Ovary (tissue), 3 donors: ENCODE results near the gene IL24.

Source experiments
- CTCF ChIP-seq, 3 donors: fragments of 450-650 bp in 2 of 3; fragments of 200-600 bp in 1 of 3; IDR thresholded peaks; one replicate each; pipeline versions ENCODE4 v1.5.1 to v1.8.0; 2016 to 2022; ENCODE audit warnings: antibody characterized with exemption in 3 of 3, mild to moderate bottlenecking in 1 of 3
- EP300 ChIP-seq: sonication (generic); formaldehyde crosslinking; IDR thresholded peaks from one replicate; pipeline ENCODE4 v1.6.1; 2017; ENCODE audit warnings: antibody characterized with exemption
- POLR2A ChIP-seq: fragments of 450-650 bp; IDR thresholded peaks from one replicate; pipeline ENCODE4 v1.6.1; 2017; ENCODE audit warnings: antibody characterized with exemption, mild to moderate bottlenecking, moderate library complexity
- donor health status: DM: no; HTN: no; CAD: no.

GRCh38 chr1:206921772-206922265, 24.6 kb downstream of the IL24 start, which contains the start of gene FCMR:
- TF ChIP-seq POLR2A (no peak), CTCF (IDR thresholded peaks at IDR 0.05) (no peak), EP300 (no peak)
